Mucosa of rectum (tissue), 2 donors: Measurements from ENCODE around the gene MICAL3.
A peak's percentile ranks its signal among the peaks of the same experiment; 100 is the strongest.

Experiments
- H3K27ac ChIP-seq, 2 donors: one replicate each; pipeline ENCODE4 v1.7.0; 2013; ENCODE audit warnings: inconsistent platforms in 2 of 2, low read depth in 2 of 2, low read length in 2 of 2
- H3K27me3 ChIP-seq, 2 donors: one replicate each; pipeline ENCODE4 v1.7.0; 2013; ENCODE audit warnings: low read length in 2 of 2; ENCODE audit not compliant: control insufficient read depth in 2 of 2, insufficient read depth in 2 of 2
- H3K36me3 ChIP-seq, 2 donors: one replicate each; pipeline ENCODE4 v1.7.0; 2013; ENCODE audit warnings: low read length in 2 of 2; ENCODE audit not compliant: control insufficient read depth in 2 of 2, insufficient read depth in 2 of 2
- H3K4me1 ChIP-seq, 2 donors: one replicate each; pipeline ENCODE4 v1.7.0; 2013; ENCODE audit warnings: low read length in 2 of 2, mild to moderate bottlenecking in 1 of 2; ENCODE audit not compliant: control insufficient read depth in 2 of 2, insufficient read depth in 2 of 2
- H3K4me3 ChIP-seq, 2 donors: one replicate each; pipeline ENCODE4 v1.7.0; 2013; ENCODE audit warnings: low read length in 2 of 2
- H3K9ac ChIP-seq, 2 donors: one replicate each; pipeline ENCODE4 v1.7.0; 2013; ENCODE audit warnings: low read length in 2 of 2, low read depth in 1 of 2, mild to moderate bottlenecking in 1 of 2
- H3K9me3 ChIP-seq, 2 donors: one replicate each; pipeline ENCODE4 v1.7.0; 2013; ENCODE audit warnings: low read length in 2 of 2; ENCODE audit not compliant: control insufficient read depth in 2 of 2
- donor health status: healthy.
- donor health status: Normal muscosa, but diverticular disease.

MICAL3 gene

GRCh38 chr22:17787716-17788330 lies 236.5 kb downstream of the MICAL3 start:
- Histone ChIP-seq H3K4me3 (no peak overlapping the region), H3K36me3 (peaks cover 22 to 25% of the 10 kb centered on the region in 2 donors), H3K27me3 (no peaks in the 10 kb centered on the region), H3K4me1 (peaks cover 5 to 15% of the 10 kb centered on the region in 2 donors), H3K9me3 (no peaks in the 10 kb centered on the region), H3K9ac (no peak overlapping the region), H3K27ac (no peak overlapping the region)

- Histone ChIP-seq H3K9ac (peak overlapping the region in 1 of 2 donors; percentile 44), H3K36me3 (peaks cover 22% of the 10 kb centered on the region in 2 donors), H3K27ac (peak overlapping the region; percentile 3 to 74), H3K4me1 (peaks cover 7 to 21% of the 10 kb centered on the region in 2 donors), H3K9me3 (no peaks in the 10 kb centered on the region), H3K4me3 (no peak overlapping the region), H3K27me3 (no peaks in the 10 kb centered on the region)
Measured at GRCh38 chr22:17787241-17787640, 237.1 kb downstream of the MICAL3 start.

GRCh38 chr22:17786435-17787161 lies 237.8 kb downstream of the MICAL3 start:
- peaks cover 13 to 28% of the 10 kb centered on the region in 2 donors for H3K4me1 ChIP-seq
- H3K4me3 ChIP-seq: no peak overlapping the region
- H3K9ac ChIP-seq: peak overlapping the region in 1 of 2 donors; percentile 44
- no peaks in the 10 kb centered on the region for H3K27me3 ChIP-seq
- peaks cover 22% of the 10 kb centered on the region in 2 donors for H3K36me3 ChIP-seq
- H3K27ac ChIP-seq: peak overlapping the region; percentile 3 to 74
- H3K9me3 ChIP-seq: no peaks in the 10 kb centered on the region

- H3K27me3 ChIP-seq: no peaks in the 10 kb centered on the region
- H3K9ac ChIP-seq: peak overlapping the region in 1 of 2 donors; percentile 11
Measured at GRCh38 chr22:17785185-17786184, 238.9 kb downstream of the MICAL3 start.

GRCh38 chr22:17784776-17785175 lies 239.6 kb downstream of the MICAL3 start:
- Histone ChIP-seq H3K4me1 (peaks cover 16 to 31% of the 10 kb centered on the region in 2 donors), H3K27ac (no peak overlapping the region)

More at GRCh38 chr22:17785185-17786184, 238.9 kb downstream of the MICAL3 start:
- Histone ChIP-seq H3K9me3 (no peaks in the 10 kb centered on the region), H3K36me3 (peaks cover 15% of the 10 kb centered on the region in 2 donors), H3K27ac (no peak overlapping the region), H3K4me3 (peak overlapping the region in 1 of 2 donors; percentile 2), H3K4me1 (peaks cover 16 to 31% of the 10 kb centered on the region in 2 donors)

DNA sequence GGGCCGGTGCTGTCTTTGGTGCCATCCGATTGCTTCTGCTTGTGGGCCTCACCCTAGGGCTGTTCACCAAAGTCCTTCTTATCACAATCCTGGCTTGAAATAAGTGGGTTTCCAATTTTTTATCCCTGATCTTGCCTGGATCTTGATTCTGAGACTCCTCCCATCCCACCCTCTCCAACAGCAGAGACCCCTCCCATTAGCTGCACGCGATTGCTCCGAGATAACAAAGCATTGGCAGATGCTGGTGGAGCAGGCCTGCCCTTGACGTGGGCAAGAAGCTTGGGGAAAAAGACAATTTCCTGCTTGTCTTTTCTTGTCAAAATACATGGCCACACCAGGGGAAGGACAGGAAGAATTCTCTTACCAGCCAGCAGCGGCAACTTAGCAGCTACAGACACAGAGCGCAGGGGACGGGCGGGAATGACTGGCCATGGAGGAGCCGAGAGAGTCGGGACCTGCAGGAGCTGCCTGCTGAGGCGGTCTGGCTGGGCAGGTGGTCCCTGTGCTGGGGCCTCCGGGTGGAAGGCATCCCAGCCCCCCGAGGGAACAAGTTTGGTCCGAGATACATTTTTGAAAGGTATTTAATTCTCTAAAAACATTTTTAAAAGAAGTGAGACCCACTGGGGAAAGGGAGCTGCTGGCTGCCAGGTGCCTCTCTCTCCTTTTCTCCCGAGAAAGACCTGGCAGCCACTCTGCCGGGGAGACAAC lies 240.4 kb downstream of the MICAL3 start:
- Histone ChIP-seq H3K4me3 (no peak overlapping the region), H3K9me3 (no peaks in the 10 kb centered on the region), H3K36me3 (peaks cover 1 to 4% of the 10 kb centered on the region in 2 donors), H3K9ac (no peak overlapping the region), H3K27ac (no peak overlapping the region), H3K4me1 (peaks cover 16 to 31% of the 10 kb centered on the region in 2 donors), H3K27me3 (no peaks in the 10 kb centered on the region)

More at GRCh38 chr22:17784776-17785175, 239.6 kb downstream of the MICAL3 start:
- H3K27me3 ChIP-seq: no peaks in the 10 kb centered on the region
- no peaks in the 10 kb centered on the region for H3K9me3 ChIP-seq
- H3K9ac ChIP-seq: no peak overlapping the region
- H3K4me3 ChIP-seq: no peak overlapping the region
- H3K36me3 ChIP-seq: peaks cover 8 to 9% of the 10 kb centered on the region in 2 donors

GRCh38 chr22:17783312-17783711 lies 241.0 kb downstream of the MICAL3 start:
- H3K4me1 ChIP-seq: peaks cover 16 to 31% of the 10 kb centered on the region in 2 donors
- H3K4me3 ChIP-seq: no peak overlapping the region
- H3K9ac ChIP-seq: no peak overlapping the region
- H3K27me3 ChIP-seq: no peaks in the 10 kb centered on the region
- H3K27ac ChIP-seq: peak overlapping the region in 1 of 2 donors; percentile 16
- H3K9me3 ChIP-seq: no peaks in the 10 kb centered on the region
- H3K36me3 ChIP-seq: no peaks in the 10 kb centered on the region

- Histone ChIP-seq H3K9me3 (no peaks in the 10 kb centered on the region), H3K4me1 (peaks cover 16 to 31% of the 10 kb centered on the region in 2 donors), H3K27ac (peak overlapping the region in 1 of 2 donors; percentile 46), H3K36me3 (no peaks in the 10 kb centered on the region), H3K4me3 (no peak overlapping the region), H3K27me3 (no peaks in the 10 kb centered on the region), H3K9ac (peak overlapping the region in 1 of 2 donors; percentile 25)
Measured at GRCh38 chr22:17782621-17783020, 241.7 kb downstream of the MICAL3 start.

DNA sequence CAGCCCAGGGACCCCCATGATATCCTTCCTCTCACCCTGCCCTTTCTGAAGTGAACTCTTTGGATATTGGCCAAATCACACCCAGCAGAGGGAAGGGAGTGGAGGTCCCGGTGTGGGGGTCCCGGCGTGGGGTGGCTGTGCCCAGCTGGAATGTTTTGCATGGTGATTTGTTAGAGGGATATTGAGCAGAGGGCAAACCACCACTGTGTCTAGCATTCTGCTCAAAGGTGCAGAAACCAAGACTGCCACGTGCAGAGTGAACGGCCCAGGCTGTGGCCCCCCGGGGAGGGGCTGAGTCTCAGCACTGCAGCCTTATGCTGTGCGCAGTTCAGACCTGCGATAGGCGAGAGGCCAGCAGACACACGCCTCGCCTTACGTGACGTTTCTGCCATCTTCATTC lies 242.2 kb downstream of the MICAL3 start:
- Histone ChIP-seq H3K4me3 (no peak overlapping the region), H3K27ac (no peak overlapping the region), H3K9me3 (no peaks in the 10 kb centered on the region), H3K36me3 (no peaks in the 10 kb centered on the region), H3K4me1 (peaks cover 15 to 30% of the 10 kb centered on the region in 2 donors), H3K27me3 (no peaks in the 10 kb centered on the region), H3K9ac (peak overlapping the region in 1 of 2 donors; percentile 25)
